DMS79 treated with DMSO at 0.1 percent for 48 hours (cell line): ENCODE results near the gene ZNF549.
"Not testable (repeated sequence)": the region's sequence is repeated elsewhere in the genome, so short reads cannot be mapped to it uniquely, and the experiment has no call there.

Experiments used
- DNase-seq: peaks from one replicate; lab custom pipeline; 2025; lab: John Stamatoyannopoulos, UW

ZNF549 gene

DNA sequence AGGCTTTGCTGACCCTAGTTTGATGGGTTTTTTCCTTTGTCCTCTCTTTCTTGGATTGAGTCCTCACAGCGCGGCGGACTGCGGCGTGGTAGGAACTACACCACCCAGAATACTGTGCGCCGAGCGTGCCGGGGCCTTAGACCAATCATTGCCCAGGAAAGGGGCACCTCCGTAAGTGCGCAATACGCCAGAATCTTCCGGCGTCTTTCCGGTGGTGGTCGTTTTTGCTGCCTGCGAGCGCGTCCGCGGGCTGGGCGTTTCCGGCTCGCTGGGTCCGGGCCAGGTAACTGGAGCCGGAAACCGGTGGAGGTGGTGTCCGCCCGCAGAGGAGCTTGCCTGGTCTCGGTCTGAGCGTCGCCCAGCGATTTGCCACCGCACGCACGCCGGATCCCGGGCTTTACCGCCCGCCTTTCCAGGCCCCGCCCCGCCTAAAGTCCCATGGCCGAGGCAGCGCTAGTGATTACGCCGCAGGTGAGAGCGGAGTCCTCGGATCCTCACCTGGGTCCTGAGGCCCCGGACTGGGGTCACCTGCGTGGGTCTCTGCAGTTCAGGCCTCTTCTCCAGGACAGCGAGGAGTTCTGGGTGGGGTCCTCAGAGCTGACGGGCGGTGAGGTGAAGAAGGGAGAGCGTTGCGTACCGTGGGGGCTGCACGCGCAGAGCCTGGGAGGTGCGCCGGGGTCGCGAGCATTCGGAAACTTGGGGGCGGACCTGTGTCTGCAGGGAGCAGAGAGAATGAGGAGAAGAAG, at the start of gene ZNF549:
Gene ZNF549, plus strand, starts transcription at position 221 of the 746 bp plus-strand sequence. Its CDS starts 218 bp downstream, at position 439.
- DNase-seq = peak; percentile 91

GRCh38 chr19:57487477-57488298, 39.5 kb upstream of the ZNF549 start, which contains the start of gene ZNF419:
Gene ZNF419 (plus strand): TSS chr19:57487750. CDS start chr19:57487951, 201 bp downstream.
- peak; percentile 87 for DNase-seq

DNA sequence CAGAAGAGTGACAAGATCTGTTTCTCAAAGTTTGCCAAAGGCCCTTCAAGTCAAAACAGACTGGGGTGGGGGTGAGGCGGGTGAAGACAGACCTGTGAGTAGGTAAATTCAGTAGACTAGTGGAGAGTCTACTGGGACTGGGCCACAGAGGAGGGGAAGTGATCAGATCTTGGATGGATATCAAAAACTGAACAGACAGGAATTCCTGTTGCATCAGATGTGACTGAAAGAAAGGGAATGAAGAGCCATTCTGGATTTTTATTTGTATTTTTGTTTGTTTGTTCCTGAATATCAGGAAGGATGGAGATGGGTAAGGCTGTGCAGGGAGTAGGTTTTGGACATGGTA, 38.9 kb upstream of the ZNF549 start:
- not testable (repeated sequence) for DNase-seq

DNA sequence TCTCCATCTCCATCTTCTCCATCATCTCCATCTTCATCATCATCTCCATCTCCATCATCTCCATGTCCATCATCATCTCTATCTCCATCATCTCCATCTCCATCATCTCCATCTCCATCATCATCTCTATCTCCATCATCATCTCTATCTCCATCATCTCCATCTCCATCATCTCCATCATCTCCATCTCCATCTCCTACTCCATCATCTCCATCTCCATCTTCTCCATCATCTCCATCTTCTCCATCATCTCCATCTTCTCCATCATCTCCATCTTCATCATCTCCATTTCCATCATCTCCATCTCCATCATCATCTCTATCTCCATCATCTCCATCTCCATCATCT, 27.9 kb upstream of the ZNF549 start:
- DNase-seq = not testable (repeated sequence)

DNA sequence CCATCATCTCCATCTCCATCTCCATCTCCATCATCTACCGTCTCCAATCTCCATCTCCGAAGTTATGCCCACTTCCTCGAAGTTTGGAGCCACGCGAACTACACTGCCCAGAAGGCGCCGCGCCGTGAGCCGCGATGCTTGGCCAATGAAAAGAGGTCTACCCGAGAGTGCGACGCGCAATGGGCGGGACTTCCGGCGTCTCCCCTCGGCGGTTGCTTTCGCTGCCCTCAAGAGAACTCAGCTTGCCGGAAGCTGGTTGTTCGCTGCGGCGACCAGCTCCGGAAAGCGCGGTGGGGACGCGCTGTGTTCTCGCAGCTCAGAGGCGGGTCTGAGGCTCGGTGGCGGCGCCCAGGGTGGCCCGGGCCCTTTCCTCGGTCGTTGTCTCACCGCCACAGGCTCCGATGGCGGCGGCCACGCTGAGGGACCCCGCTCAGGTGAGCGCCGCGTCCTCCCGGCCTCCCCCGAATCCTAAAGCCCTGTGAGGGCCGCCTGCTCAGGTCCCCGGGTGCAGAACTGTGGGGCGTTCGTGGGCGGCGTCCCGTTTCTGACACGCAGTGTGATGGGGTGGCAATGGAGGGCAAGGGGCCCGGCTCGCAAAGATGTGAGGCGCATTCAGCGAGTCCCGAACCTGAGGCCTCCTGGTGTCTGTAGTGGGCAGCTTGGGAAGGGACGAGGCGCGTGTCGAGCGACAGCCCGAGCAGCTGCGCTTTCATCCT, 27.3 kb upstream of the ZNF549 start, which contains the start of gene ZNF773:
Gene ZNF773, plus strand, starts transcription at position 259 of the 716 bp plus-strand sequence. Its CDS starts 143 bp downstream, at position 402.
- DNase-seq = peak; percentile 79

- DNase-seq = not testable (repeated sequence)
Observed at GRCh38 chr19:57500400-57500799, 26.8 kb upstream of the ZNF549 start.

DNA sequence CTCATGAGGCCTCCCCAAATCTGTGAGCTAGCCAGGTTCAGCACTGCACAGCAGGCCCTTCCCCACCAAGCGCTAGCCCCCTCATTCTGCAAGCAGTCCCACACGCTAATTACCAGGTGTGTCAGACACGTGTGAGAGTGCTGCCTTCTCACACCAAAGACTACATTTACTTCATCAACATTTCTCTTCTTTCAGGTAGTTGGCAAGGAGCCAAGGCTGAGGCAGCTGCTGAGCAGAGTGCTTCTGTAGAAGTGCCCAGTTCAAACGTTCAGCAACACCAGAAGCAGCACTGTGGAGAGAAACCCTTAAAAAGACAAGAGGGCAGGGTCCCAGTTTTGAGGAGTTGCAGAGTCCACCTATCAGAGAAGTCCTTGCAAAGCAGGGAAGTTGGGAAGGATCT, 21.0 kb upstream of the ZNF549 start:
- DNase-seq = no peak

DNA sequence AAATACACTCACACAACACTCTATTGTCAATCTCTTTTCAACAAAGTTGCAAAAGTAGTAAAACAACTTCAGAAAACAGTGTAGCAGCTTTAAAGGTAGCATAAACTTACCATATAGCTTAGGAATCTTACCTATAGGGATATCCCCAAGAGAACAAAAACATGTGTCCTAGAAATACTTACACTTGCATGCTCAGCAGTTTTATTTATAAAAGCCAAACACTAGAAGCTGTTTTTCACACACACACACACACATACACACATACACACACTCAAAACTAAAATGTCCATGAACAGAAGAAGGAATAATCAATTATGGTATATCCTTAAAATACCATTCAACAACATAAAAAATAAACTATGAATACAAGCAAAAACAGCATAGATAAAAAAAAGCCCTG, 15.7 kb upstream of the ZNF549 start:
- DNase-seq = no peak

DNA sequence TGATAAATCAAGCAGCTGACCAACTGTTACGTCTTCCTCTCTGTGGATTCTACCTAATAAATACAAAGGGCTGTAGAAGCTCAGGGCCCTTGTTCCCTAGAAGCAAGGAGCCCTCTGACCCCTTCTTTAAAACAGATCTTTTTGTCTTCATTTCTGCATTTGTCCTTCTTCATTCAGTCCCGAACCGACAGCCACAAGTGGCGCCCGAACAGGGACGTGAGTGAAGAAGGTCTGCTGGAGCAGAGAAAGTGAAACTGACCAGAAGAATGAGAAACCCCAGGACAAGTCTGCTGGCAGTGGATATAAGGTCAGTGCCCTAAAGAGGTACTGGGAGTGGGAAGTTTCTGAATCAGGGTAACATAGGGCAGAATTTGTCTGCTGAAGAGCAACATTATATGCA, 14.3 kb upstream of the ZNF549 start:
- DNase-seq = no peak

- no peak for DNase-seq
Observed at GRCh38 chr19:57515255-57515654, 11.9 kb upstream of the ZNF549 start.

GRCh38 chr19:57518021-57518420, 9.1 kb upstream of the ZNF549 start:
- DNase-seq = not testable (repeated sequence)

DNA sequence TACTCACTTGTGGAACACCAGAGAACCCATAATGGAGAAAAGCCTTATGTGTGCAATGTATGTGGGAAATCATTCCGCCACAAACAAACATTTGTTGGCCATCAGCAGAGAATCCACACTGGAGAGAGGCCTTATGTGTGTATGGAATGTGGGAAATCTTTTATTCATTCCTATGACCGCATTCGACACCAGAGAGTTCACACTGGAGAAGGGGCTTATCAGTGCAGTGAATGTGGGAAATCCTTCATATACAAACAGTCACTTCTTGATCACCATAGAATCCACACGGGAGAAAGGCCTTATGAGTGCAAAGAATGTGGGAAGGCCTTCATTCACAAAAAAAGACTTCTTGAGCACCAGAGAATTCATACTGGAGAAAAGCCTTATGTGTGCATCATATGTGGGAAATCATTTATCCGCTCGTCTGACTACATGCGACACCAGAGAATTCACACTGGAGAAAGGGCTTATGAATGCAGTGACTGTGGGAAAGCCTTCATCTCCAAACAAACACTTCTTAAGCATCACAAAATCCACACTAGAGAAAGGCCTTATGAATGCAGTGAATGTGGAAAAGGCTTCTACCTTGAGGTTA, 10.9 kb downstream of the ZNF549 start:
- DNase-seq = no peak

- DNase-seq = no peak
Observed at GRCh38 chr19:57546513-57546912, 19.4 kb downstream of the ZNF549 start.

- no peak for DNase-seq
Observed at GRCh38 chr19:57552432-57552831, 25.3 kb downstream of the ZNF549 start.

- DNase-seq = no peak
Observed at GRCh38 chr19:57557659-57558058, 30.5 kb downstream of the ZNF549 start.

DNA sequence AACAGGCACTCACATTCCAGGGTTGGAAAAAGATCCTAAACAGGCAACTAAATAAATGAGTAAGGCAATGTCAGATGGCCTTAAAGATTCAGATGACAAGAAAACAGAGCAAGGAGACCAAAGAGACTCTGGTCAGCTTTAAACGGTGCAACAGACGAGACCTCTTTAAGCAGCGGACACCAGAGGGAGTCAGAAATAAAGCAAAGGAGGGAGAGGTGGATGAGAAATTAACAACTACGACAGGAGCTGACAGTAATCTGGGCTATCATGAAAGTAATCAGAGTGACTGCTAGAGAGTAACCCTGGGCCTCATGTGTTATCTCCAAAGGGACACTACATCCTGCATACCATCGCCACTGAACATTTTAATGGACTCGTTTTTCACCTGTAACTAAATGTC, 31.4 kb downstream of the ZNF549 start:
- DNase-seq = peak; percentile 14

DNA sequence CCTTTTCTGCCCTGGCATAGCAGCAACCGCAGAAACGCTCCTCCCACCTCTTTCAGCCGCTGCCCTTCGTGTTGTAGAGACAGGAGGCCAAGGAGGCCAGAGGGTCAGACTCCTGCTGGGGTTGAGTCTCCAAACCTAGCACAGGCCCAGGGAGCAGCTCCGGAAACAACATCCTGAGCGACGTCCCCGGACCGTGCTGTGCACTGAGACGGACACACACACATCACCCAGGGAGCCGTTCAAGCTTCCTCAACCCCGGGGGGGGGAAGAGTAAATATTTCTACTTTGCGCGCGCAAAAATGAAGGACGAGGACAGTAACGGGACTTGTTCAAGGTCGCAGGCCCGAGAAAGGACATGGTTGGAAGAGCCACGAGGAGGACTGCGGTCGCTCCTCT, 31.9 kb downstream of the ZNF549 start:
- peak; percentile 14 for DNase-seq

DNA sequence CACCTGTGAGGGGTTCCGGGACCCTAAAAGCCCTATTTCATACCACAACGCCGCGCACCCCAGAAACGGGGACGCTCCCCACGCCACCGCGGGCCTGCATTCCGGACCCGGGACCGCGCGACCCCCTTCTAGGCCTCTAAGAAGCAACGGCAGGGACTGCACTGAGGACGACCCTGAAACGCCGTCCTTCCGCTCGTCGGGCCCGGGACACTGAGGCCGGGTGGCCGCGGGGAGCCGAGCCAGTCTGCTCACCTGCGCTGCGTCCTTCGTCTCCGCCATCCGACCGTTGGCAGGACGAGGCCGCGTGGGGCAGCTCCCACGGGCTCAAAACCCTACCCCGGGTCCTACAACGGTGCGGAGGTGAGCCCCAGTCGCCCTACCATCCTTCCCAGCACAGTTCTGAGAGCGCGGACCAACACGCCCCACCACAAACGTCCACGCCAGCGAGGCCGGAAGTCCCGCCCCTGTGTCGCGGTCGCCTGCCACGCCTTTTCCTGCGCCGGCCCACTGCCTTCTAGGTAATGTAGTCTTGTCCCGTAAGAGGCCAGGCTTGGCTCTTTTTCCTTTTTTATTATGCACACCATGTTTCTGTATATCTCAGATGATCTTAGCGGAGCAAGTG, 32.4 kb downstream of the ZNF549 start, which contains the start of gene ZNF550:
Gene ZNF550, minus strand, starts transcription at position 460 of the 622 bp plus-strand sequence. Its CDS starts 181 bp downstream, at position 279.
- DNase-seq = peak; percentile 78

- no peak for DNase-seq
Observed at GRCh38 chr19:57560049-57560491, 32.9 kb downstream of the ZNF549 start.

GRCh38 chr19:57563547-57563946, 36.4 kb downstream of the ZNF549 start:
- no peak for DNase-seq
